ENCODE measurements around the gene DIAPH3.

GRCh38 chr13:59754411-59754810 lies 409.3 kb downstream of the DIAPH3 start:
- TF ChIP-seq CTCF (IDR thresholded peaks at IDR 0.05) = no peak
- no peak for TF ChIP-seq CHD2 (IDR thresholded peaks at IDR 0.05; ENCODE audit: low read length, partially characterized antibody)
- no peak for TF ChIP-seq IRF3 (IDR thresholded peaks at IDR 0.05; ENCODE audit: low read depth, low read length)
- TF ChIP-seq TAF1 (IDR thresholded peaks at IDR 0.05; ENCODE audit: borderline replicate concordance, low read depth, low read length) = no peak
- TF ChIP-seq POLR2AphosphoS5 (IDR thresholded peaks at IDR 0.05; ENCODE audit: low read depth, low read length) = no peak
- TF ChIP-seq ZBTB33 (IDR thresholded peaks at IDR 0.05; ENCODE audit: borderline replicate concordance, low read depth) = no peak
- no peak for TF ChIP-seq NRF1 (IDR thresholded peaks at IDR 0.05; ENCODE audit: low read depth, low read length)

Data from SK-N-SH (cell line).